ENCODE measurements around the gene ARHGEF40.

DNA sequence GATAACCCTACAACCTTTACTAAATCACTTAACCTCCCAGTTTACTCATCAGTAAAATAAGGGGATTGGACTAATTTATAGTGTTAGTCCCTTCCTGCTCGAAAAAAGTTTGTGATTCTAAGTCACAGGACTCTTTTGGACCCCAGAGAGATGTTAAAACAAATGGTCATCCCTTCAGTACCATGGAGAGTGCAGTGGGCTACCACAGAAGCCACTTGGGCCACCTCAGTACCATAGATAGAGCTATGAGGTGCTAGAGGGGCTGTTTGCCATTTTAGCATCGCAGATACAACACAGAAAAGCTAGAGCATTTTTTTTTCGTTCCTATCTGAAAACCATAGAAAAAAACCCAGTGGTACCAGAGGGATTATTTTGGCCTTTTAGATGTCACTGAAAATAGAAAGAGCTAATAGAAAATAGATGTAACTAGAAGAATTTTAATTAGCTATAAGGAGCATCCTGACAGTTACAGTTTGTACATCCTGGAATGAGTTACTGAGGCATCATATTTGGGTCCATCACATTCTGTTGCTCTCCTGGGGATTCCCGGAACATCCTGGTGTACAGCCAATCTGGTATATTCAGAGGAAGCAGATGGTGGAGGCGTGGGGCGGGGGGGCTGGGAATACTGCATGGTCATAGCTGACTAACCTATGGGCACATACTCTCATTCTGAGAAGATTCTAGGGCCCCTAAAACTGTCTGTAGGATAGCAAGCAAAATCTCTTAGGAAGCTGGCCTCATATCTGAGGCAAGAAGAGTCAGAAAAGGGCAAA is 25.5 kb downstream of the ARHGEF40 start:
- TF ChIP-seq POLR2AphosphoS5 (IDR thresholded peaks at IDR 0.05; ENCODE audit: low read depth, low read length) = no peak
- no peak for TF ChIP-seq POLR2A (IDR thresholded peaks at IDR 0.05; ENCODE audit: low read depth, low read length)
- TF ChIP-seq TAF1 (IDR thresholded peaks at IDR 0.05; ENCODE audit: borderline replicate concordance, low read depth, low read length) = no peak

Measured in GM12892 (cell line).